Ishikawa (cell line): Measurements from ENCODE around the gene DCLRE1C.

ENCODE experiments used
- CEBPB ChIP-seq: IDR thresholded peaks from 2 replicates; pipeline ENCODE4 v1.6.1; 2012
- CREB1 ChIP-seq: IDR thresholded peaks from 2 replicates; pipeline ENCODE4 v1.6.1; 2012; ENCODE audit warnings: low read depth
- EGR1 ChIP-seq: IDR thresholded peaks from 2 replicates; pipeline ENCODE4 v1.6.1; 2012
- EP300 ChIP-seq: IDR thresholded peaks from 2 replicates; pipeline ENCODE4 v1.6.1; 2012; ENCODE audit warnings: borderline replicate concordance
- FOXM1 ChIP-seq: IDR thresholded peaks from 2 replicates; pipeline ENCODE4 v1.6.1; 2012; ENCODE audit warnings: low read depth, borderline replicate concordance
- NFIC ChIP-seq: IDR thresholded peaks from 2 replicates; pipeline ENCODE4 v1.6.1; 2012
- RAD21 ChIP-seq: IDR thresholded peaks from 2 replicates; pipeline ENCODE4 v1.6.1; 2012; ENCODE audit warnings: low read depth
- TAF1 ChIP-seq: IDR thresholded peaks from 2 replicates; pipeline ENCODE4 v1.6.1; 2012; ENCODE audit warnings: low read depth, mild to moderate bottlenecking
- TCF12 ChIP-seq: IDR thresholded peaks from 2 replicates; pipeline ENCODE4 v1.6.1; 2012; ENCODE audit warnings: low read depth
- TEAD4 ChIP-seq: IDR thresholded peaks from 2 replicates; pipeline ENCODE4 v1.6.1; 2012
- YY1 ChIP-seq: IDR thresholded peaks from 2 replicates; pipeline ENCODE4 v1.6.1; 2012; ENCODE audit warnings: low read depth
- ZBTB7A ChIP-seq: IDR thresholded peaks from 2 replicates; pipeline ENCODE4 v1.6.1; 2012; ENCODE audit warnings: low read depth
- TF ChIP-seq, protein P1 (sequence below): IDR thresholded peaks from 2 replicates; pipeline ENCODE4 v1.6.1; 2012
- TF ChIP-seq, protein P2 (sequence below): IDR thresholded peaks from 2 replicates; pipeline ENCODE4 v1.6.1; 2012
- TF ChIP-seq, protein P3 (sequence below): IDR thresholded peaks from 2 replicates; pipeline ENCODE4 v1.6.1; 2012; ENCODE audit warnings: low read depth, mild to moderate bottlenecking

The DCLRE1C gene

DNA sequence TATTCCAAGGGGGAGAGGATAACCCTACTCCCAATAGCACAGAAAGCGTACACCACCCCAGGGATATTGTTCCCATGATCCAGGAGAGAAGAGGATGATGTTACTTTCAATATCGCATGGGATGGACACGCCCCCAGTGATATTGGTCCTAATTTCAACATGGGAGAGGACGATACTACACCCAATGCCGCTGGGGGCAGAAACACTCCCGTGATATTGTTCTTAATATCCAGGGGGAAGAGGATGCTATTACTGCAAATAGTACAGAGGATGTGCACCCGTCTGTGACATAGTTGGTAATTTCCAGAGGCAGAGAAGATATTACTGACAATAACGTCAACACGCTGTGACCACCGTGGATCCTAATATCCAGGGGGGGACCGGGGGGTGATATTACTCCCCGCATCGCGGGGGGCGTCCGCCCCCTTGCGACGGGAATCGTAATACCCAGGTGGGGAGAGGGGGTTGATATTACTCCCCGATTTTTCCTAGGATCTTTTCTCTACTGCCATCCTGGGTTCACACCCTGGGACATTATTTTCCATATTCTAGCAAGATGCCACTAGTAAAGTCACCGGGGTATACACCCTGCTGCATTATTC is 21.9 kb upstream of the DCLRE1C start:
- TF ChIP-seq FOXM1 (no peak), EGR1 (no peak), TAF1 (no peak)
- TF ChIP-seq, protein P1, sequence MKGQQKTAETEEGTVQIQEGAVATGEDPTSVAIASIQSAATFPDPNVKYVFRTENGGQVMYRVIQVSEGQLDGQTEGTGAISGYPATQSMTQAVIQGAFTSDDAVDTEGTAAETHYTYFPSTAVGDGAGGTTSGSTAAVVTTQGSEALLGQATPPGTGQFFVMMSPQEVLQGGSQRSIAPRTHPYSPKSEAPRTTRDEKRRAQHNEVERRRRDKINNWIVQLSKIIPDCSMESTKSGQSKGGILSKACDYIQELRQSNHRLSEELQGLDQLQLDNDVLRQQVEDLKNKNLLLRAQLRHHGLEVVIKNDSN: no peak

GRCh38 chr10:14971867-14972448 is 18.1 kb upstream of the DCLRE1C start:
- TF ChIP-seq, protein P2, sequence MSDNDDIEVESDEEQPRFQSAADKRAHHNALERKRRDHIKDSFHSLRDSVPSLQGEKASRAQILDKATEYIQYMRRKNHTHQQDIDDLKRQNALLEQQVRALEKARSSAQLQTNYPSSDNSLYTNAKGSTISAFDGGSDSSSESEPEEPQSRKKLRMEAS: no peak
- TF ChIP-seq RAD21: peak; percentile 59
- TF ChIP-seq CEBPB: no peak
- no peak for TF ChIP-seq ZBTB7A
- TF ChIP-seq, protein P1: no peak

GRCh38 chr10:14967897-14968296 is 14.0 kb upstream of the DCLRE1C start:
- TF ChIP-seq, protein P1: no peak
- TF ChIP-seq, protein P2: no peak
- no peak for TF ChIP-seq EGR1
- TF ChIP-seq FOXM1: no peak
- TF ChIP-seq RAD21: no peak

- TF ChIP-seq TEAD4 (no peak), RAD21 (no peak), EP300 (0 out of 2 replicates have a peak, but pooled peaks have one; percentile 6), CREB1 (peak; percentile 43; the same call in 1 of the 2 replicates), FOXM1 (peak; percentile 56; the same call in 1 of the 2 replicates), EGR1 (peak; percentile 26; the same call in 1 of the 2 replicates), YY1 (0 out of 2 replicates have a peak, but pooled peaks have one; percentile 42), CEBPB (peak; percentile 7; the same call in 1 of the 2 replicates), TAF1 (peak; percentile 68), ZBTB7A (no peak), TCF12 (no peak; the same call in 1 of the 2 replicates), NFIC (no peak)
- TF ChIP-seq, protein P3, sequence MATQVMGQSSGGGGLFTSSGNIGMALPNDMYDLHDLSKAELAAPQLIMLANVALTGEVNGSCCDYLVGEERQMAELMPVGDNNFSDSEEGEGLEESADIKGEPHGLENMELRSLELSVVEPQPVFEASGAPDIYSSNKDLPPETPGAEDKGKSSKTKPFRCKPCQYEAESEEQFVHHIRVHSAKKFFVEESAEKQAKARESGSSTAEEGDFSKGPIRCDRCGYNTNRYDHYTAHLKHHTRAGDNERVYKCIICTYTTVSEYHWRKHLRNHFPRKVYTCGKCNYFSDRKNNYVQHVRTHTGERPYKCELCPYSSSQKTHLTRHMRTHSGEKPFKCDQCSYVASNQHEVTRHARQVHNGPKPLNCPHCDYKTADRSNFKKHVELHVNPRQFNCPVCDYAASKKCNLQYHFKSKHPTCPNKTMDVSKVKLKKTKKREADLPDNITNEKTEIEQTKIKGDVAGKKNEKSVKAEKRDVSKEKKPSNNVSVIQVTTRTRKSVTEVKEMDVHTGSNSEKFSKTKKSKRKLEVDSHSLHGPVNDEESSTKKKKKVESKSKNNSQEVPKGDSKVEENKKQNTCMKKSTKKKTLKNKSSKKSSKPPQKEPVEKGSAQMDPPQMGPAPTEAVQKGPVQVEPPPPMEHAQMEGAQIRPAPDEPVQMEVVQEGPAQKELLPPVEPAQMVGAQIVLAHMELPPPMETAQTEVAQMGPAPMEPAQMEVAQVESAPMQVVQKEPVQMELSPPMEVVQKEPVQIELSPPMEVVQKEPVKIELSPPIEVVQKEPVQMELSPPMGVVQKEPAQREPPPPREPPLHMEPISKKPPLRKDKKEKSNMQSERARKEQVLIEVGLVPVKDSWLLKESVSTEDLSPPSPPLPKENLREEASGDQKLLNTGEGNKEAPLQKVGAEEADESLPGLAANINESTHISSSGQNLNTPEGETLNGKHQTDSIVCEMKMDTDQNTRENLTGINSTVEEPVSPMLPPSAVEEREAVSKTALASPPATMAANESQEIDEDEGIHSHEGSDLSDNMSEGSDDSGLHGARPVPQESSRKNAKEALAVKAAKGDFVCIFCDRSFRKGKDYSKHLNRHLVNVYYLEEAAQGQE: no peak
- TF ChIP-seq, protein P1: no peak
- TF ChIP-seq, protein P2: peak; percentile 75
These were observed 5.5 kb upstream of the DCLRE1C start, which contains the start of gene MEIG1 for GRCh38 chr10:14959221-14960057. Gene MEIG1, plus strand, starts transcription at chr10:14959388. Its CDS starts 7,081 bp downstream, at chr10:14966469.

DNA sequence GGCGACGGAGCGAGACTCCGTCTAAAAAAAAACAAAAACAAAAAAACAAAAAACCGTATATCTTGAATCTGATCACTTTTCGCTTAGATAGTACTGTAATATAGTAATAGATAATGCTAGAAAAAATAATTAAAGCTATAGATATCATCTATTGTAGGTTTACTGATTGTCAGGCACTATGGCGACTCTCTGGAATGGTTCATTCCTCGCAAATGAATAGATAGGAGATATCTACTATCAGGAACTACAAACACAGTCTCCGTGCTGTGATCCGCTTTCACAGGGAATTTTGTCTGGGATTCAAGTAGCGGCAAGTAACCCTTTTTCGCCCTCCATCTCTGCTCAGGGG is 5.0 kb upstream of the DCLRE1C start:
- 0 out of 2 replicates have a peak, but pooled peaks have one; percentile 0 for TF ChIP-seq EP300
- no peak for TF ChIP-seq EGR1

- TF ChIP-seq NFIC (no peak), RAD21 (no peak), EGR1 (no peak)
- TF ChIP-seq, protein P1: no peak
These were observed 1.0 kb upstream of the DCLRE1C start for GRCh38 chr10:14954934-14955333.
